Astrocyte of the hippocampus (primary cell): ENCODE measurements around the gene TRAPPC2L.

Experiments
- DNase-seq: peaks from one replicate; pipeline ENCODE4 v3.0.0; 2011; ENCODE audit warnings: low read depth, low spot score

The TRAPPC2L gene

DNA sequence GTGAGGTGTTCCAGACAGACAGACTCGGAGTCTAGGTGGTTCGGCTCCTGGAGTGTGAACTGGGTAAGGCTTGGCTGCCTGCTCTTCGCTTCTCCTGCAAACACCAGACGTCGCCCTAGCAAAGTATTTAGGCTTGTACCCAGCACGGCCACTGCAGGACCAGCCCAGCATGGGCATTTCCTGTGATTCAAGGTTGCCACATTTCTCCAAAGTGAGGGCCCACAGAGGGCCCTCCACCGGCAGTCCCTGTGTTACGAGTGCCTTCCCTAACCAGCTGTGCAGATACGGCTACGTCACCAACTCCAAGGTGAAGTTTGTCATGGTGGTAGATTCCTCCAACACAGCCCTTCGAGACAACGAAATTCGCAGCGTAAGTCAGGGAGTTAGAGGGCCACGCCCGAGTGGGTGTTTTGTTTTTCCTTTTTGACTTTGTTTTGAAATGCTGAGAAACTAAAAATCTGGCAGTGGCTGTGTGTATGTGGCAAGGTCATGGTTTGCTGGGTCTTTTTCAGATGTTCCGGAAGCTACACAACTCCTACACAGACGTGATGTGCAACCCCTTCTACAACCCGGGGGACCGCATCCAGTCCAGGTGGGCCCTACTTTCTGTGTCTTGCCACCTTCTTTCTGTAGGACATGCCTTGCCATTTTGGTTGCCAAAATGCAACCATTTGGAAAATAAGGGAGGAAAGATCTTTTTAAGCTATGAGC is 2.6 kb downstream of the TRAPPC2L start:
- DNase-seq: no peak

GRCh38 chr16:88861359-88861758 is 4.4 kb downstream of the TRAPPC2L start:
- DNase-seq: no peak

DNA sequence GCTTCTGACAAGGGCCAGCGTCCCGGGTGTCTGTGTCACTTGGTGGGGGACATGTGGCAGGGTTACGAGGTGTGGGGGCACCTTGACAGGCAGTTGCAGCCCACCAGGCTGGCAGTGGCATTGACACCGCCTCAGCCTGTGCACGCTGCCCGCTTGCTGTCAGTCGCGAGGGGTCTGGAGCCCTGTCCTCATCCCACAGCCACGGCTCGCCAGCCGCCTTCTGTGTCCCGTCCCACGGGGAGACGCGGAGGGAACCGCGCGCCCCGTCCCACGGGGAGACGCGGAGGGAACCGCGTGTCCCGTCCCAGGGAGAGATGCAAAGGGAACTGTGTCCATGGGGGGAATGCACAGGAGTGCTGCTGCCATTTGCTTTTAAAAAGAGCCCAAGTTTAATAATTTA is 6.0 kb downstream of the TRAPPC2L start:
- DNase-seq: no peak

DNA sequence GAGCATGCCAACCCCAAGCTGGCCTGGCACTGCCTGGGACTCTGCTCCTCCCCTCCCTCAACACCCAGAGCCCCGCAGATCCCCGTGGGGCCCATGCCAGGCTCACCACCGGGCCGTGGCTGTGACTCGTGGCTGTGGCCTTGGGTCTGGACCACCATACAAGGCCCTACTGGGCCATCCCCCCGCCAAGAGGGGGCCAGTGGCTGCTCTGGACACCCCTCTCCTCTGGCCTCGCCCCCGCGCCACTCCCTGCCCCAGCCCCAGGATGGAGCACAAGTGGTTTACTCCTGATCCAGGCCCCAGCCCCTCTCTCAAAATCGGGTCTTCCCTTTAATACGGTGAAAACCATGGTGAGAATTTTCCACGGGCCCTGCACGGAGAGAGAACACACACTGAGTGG is 6.5 kb downstream of the TRAPPC2L start:
- no peak for DNase-seq

DNA sequence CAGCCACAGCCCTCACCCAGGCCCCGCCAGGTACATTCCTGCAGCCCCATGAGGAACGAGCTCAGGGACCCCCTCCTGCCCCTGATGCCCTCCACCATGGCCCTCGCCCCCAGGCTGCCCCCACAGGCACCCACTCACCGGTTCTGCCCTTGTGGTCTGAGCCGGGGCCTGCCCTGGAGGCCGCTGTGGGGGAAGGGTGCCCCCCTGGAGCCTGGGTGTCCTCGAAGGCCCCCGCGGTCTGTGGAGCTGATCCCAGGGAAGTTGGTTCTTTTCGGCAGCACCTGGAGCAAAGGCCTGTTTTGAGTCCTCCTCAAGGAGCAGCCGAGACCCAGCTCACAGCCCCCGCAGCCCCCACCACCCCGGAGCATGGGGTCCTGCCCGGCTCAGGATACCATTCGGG is 7.2 kb downstream of the TRAPPC2L start:
- DNase-seq: no peak

DNA sequence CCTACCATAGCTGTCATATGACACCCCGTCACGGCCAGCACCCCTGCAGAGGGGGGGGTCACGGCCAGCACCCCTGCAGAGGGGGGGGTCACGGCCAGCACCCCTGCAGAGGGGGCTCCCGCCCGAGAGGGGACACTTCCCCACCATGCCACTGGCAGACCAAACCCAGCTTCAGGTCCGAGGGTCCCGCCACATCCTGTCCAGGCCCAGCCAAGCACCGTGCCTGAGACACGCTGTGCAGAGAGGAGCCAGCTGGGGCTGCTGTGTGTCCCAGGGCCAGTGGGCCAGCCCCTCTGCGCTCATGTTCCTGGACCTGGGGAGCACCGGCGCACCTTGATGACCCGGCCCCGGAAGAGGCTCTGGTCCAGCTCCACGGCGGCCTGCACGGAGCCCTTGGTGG is 7.6 kb downstream of the TRAPPC2L start:
- DNase-seq: no peak

DNA sequence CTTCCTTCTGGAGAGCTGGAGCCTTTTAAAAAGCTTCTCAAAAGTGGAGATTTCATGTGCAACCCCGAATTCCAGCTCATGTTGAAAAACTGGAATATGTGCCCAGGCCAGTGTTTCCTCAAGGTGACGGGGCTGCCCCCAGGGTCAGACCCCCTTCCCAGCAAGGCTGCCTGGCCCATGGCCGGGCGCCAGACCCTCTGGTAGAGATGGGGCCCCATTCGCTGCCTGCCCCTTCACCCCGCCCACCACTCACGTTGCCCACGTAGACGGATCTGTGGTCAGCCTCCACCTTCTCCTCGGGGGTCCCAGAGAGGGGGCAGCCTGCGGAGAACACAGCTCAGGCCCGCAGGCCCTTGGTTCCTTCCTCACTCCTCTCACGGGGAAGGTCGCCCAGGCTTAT is 8.4 kb downstream of the TRAPPC2L start:
- DNase-seq: no peak

DNA sequence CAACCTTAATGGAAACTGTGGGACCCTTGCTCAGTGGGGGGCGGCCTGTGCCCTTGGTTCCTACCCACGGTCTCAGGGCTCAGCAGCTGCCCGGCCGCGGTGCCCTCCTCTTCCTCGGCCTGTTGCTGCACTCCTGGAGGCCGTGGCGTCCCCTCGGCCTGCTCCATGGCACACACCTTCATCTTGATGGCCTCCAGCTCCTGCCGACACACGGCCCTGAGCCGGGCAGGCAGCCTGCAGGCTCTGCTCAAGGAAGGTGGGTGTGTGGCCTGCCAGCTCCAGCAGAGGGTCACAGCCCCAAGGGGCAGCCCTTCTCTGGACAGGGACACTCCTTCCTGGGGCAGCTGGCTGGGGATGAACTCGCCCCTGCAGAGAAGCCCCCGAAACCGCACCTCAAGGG is 8.8 kb downstream of the TRAPPC2L start:
- no peak for DNase-seq

DNA sequence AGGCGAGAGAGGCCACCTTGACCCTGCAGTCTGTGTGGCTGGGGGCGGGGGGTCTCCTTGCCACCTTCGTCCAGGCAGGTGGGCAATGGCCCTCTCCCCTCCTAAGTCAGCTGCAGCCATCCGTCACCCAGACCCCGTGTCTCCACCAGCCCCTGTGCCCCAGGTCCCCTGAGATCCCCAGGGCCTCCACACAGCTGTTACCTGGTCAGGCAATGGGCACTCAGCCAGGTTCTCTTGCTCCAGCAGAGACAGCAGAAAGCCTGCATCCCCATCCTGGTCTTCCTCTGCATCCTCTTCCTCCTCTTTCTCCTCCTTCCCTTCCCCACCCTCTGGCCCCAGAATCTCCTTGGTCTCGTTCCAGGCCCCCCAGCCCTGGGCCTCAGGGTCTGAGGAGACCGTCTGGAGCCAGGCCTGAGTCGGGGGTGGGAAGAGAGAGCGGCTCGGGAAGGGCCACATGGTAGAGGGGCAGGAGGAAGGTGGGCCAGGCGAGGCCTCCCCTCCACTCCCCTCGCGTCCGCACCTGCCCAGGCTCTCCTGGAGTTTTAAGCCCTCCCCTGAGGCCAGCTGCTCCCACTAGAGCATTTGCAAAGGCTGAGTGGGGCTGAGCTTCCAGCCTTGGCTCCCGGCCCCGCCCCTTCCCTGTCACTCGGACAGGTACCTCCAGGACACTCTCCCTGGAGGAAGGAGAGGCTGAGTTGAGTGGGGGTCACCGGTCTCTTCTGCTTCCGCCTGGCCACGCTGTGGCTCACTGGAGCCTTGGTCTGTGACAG is 9.4 kb downstream of the TRAPPC2L start, which contains the start of gene PABPN1L:
Gene PABPN1L, minus strand, starts transcription at position 510 of the 770 bp plus-strand sequence. Its CDS starts 54 bp downstream, at position 456.
- DNase-seq: no peak

DNA sequence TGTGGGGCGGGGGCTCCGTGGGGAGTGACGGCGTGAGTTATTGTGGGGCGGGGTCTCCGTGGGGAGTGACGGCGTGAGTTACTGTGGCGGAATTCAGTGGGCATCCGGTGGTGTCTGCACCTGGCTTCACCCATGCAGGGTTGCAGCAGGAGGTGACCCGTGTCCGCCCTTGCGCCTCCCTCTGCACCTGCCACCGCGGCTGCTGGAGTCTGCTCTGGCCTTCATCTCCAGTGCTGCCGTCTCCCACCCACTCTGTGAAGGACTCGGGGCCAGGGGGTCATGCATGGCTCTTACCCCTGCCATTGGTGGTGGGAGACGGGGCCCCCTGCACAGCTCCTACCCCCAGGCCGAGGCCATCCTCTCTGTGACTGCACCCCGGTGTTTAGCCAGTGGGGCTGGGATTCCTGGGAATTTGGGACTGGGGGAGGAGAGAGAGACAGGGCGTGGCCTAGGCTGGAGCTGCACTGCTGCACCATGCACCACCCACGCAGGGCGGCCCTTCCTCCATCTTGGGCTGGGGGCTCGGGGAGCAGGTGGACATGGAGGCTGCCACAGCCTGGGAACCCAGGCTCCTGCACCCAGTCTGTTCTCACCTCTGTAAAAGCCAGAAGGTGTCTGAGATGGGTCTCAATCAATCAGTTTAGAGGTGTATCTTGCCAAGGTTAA is 10.8 kb downstream of the TRAPPC2L start:
- DNase-seq: no peak

DNA sequence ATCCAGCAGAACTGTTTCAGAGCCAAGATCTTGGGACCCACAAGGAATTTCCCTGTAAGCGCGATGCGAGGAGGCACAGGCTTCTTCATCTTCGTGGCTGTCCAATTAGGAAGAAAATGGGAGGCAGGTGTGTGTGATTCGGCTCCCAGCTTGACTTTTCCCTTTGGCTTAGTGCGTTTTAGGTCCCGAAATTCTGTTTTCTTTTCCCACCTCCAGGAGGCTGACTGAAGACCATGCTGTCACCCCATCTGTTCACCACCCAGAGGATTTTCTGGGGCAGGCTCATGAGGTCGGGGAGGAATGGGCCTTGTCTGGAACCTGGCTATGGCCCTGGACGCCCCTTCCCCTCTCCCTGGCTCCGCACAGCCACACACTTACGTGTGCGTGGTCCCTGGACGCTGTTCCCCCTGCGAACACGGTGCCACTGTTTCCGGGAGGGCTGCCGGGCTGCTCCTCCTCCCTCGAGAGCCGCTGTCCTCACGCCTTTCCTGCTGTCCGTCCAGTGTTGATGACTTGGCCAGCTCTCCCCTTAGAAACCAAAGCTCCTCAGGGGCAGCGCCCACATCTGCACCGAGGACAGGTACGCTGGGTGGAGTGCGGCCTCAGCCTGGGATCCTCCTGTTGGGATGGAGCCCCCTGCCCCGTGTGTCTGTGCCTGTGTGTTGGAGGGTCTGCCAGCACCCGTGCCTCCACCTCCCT is 12.2 kb downstream of the TRAPPC2L start:
- DNase-seq: no peak

DNA sequence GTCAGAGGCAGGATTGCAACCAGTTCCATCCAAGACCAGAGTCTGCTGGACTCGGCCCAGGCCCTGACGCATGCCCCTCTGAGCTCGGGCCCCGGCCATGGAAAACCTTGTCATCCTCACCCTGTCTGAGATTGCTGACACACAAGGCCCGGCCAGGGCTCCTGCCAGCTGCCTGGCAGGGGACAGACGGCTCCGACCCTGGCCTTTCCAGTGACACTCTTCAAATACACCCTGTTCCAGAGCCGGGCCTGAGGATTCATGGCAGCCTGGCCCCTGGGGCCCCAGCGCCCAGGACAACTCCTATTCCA is 12.7 kb downstream of the TRAPPC2L start:
- DNase-seq: no peak

DNA sequence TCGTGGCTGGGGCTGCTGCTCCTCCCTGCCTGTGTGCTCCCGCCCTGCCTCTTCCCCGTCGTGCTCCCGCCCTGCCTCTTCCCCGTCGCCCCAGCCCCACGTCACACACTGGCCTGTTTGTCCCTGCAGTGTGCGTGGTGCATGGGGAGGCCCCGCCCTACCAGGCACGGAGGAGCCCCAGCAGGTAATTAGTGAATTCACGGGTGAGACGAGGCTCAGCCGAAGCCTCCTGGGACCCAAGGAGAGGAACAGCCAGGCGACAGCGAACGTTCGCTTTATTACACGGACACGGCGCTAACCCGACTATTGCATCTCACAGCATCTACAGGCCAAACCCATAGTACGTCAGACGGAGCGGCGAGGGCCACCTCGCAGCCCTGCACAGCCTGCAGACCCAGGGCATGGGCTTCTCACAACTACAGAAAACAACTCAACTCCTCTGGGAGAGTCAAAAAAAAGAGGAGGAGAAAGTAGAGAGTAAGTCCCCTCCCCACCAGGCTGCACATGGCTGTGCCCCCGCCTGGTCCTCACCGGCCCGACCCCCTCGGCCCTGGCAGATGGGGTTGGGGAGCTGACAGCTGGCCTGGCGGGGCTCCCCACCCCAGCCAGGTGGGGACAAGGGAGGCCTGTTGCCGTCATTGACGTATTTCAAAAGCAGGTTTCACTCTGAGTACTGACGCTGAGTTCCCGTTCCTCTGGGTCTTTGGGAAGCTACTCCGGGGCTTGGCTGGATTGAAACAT is 13.9 kb downstream of the TRAPPC2L start:
- DNase-seq: no peak

DNA sequence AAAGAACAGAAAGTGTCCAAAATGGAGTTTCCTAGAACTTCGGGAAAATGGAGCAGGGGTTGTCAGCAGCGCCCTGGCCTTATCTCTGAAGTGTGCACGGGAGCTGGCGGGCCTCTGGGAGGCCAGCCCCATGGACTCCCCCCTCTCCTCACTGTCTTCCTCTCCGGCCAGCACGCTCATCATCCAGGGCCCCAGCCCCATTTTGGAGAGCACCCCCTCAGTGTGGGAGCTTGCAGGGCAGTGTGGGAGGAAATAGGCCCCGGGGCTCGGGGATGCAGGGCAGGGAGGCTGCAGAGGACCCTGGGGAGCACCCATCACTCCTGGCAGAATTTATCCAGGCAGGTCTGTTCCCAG is 14.4 kb downstream of the TRAPPC2L start:
- DNase-seq: no peak

DNA sequence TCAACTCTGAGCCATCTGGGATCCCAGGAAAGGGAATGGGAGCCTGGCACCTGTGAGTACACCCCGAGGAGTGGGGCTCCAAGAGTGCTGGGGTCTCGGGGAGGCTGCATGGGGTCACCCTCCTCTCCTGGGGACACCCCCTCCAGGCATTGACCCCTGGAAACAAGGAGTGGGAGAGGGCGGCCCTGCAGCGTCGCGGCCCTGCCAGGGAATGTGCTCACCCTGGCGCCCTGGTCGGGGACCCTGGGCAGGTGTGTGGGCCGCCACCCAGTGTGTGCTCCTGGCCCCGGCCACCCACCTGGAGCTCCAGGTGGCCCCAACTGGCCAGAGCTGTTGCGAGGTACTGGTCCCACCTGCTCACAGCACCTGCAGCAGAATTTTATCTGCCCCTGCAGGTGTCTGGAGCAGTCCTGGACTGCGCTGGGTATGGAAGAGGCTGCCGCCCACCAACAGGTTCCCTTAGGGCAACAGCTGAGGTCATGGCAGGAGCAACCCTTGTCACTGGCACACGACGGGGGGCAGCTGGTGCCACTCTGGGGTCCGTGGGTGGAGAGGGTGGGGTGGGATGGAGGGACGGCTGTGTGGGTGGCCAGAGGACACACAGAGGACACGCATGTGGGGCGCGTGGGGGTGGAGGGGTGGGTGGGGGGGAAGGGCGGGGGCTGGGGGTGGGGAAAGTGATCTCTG is 14.9 kb downstream of the TRAPPC2L start:
- DNase-seq: no peak

- no peak for DNase-seq
Measured at GRCh38 chr16:88872650-88873331, 15.9 kb downstream of the TRAPPC2L start.

DNA sequence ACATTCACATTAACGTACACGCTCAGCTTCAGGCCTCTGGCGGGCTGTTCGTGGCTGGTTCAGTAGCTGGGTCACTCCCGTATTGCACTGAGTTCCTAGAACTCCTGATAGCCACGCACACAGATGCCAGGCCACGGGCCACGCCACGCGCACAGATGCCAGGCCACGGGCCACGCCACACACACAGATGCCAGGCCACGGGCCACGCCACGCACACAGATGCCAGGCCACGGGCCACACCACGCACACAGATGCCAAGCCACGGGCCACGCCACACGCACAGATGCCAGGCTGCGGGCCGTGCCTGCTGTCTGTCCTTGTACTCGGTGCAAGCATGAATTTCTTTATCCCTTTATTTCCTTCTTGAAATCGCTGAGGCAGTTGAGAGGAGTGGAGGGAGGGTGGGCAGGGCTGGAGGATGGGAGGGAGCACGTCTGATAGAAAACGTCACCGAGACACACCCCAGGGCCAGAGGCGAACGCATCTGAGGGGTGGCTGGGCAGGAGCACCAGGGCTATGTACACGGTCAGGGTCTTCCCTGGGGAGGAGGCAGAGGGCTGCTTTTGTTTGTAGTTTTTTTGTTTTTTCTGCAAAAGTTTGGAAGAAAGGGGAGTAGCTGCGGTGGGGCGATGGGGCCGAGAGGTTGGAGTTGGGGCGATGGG is 18.1 kb downstream of the TRAPPC2L start:
- no peak for DNase-seq

GRCh38 chr16:88875703-88876234 is 18.8 kb downstream of the TRAPPC2L start:
- no peak for DNase-seq

DNA sequence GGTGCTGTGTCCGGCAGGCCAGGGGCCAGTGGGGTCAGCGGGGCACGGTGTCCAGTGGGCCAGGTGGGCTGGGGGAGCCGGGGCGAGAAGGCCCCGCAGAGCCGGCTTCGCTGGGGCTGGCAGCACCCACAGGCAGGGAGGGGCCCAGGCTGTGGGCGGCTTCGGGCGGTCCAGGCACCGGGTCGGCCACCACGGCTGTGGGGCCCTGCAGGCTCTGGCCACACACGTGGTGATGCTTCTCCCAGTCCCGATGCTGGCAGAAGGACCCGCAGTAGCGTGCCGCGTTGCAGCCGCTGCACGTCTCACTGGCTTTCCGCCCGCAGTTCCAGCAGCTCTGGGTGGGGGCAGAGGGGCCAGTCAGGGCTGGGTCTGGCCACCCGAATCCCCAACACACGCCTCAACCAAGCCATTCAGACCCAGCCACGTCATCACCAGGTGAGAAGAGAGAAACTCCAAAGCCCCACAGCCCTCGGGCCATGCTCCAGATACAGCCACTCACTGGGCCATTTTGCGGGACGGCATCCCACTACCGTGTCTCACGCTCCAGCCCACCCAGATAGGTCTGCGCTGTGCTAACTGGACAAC is 20.1 kb downstream of the TRAPPC2L start:
- DNase-seq: no peak
